Neural progenitor cell (in vitro differentiated cells): Measurements from ENCODE around the gene MMP21. TPM values are rescaled to one million over a fixed set of nuclear protein-coding genes. Genes with fewer than 3 reads are reported as not detected.

ENCODE experiments used
- DNase-seq: peaks from one replicate; pipeline ENCODE4 v3.0.0-alpha.2; 2016; ENCODE audit warnings: low spot score
- H2AFZ ChIP-seq: fragments of 200-600 bp; sonication (generic); replicated peaks from 2 replicates; pipeline ENCODE4 v1.6.1; 2016; ENCODE audit warnings: antibody characterized with exemption
- H3F3A ChIP-seq: fragments of 200-600 bp; sonication (generic); 2 replicates; pipeline ENCODE4 v1.6.1; 2016; ENCODE audit warnings: antibody characterized with exemption, low read depth
- H3K27ac ChIP-seq: fragments of 200-600 bp; sonication (generic); 2 replicates; pipeline ENCODE4 v1.5.1; 2016; ENCODE audit warnings: mild to moderate bottlenecking
- H3K27me3 ChIP-seq: fragments of 200-600 bp; sonication (generic); 2 replicates; pipeline ENCODE4 v1.6.1; 2016; ENCODE audit warnings: mild to moderate bottlenecking, moderate library complexity
- H3K36me3 ChIP-seq: fragments of 200-600 bp; sonication (generic); 2 replicates; pipeline ENCODE4 v1.5.1; 2016
- H3K4me1 ChIP-seq: fragments of 200-600 bp; sonication (generic); 2 replicates; pipeline ENCODE4 v1.6.1; 2016; ENCODE audit warnings: mixed run types
- H3K4me2 ChIP-seq: fragments of 200-600 bp; sonication (generic); 2 replicates; pipeline ENCODE4 v1.6.1; 2016
- H3K4me3 ChIP-seq: fragments of 200-600 bp; sonication (generic); 2 replicates; pipeline ENCODE4 v1.5.1; 2016
- H3K79me2 ChIP-seq: fragments of 200-600 bp; sonication (generic); 2 replicates; pipeline ENCODE4 v1.6.1; 2016; ENCODE audit warnings: low read depth
- H3K9ac ChIP-seq: fragments of 200-600 bp; sonication (generic); 2 replicates; pipeline ENCODE4 v1.6.1; 2016
- H3K9me3 ChIP-seq: fragments of 200-600 bp; sonication (generic); 2 replicates; pipeline ENCODE4 v1.5.1; 2016; ENCODE audit warnings: low read depth
- H4K20me1 ChIP-seq: fragments of 200-600 bp; sonication (generic); 2 replicates; pipeline ENCODE4 v1.6.1; 2016; ENCODE audit warnings: low read depth
- H3K27ac Mint-ChIP-seq: 3 replicates; pipeline ENCODE4 v1.8.0; 2021; ENCODE audit warnings: mixed read lengths
- H3K27me3 Mint-ChIP-seq: 2 replicates; pipeline ENCODE4 v1.8.0; 2022; ENCODE audit warnings: low read depth, mild to moderate bottlenecking, inconsistent platforms, moderate library complexity, mixed read lengths; ENCODE audit not compliant: insufficient read depth
- H3K36me3 Mint-ChIP-seq: 3 replicates; pipeline ENCODE4 v1.8.0; 2021; ENCODE audit warnings: mixed read lengths
- H3K4me1 Mint-ChIP-seq: 3 replicates; pipeline ENCODE4 v1.8.0; 2021; ENCODE audit warnings: mixed read lengths
- H3K4me3 Mint-ChIP-seq: 3 replicates; pipeline ENCODE4 v1.8.0; 2021; ENCODE audit warnings: mild to moderate bottlenecking, moderate library complexity, mixed read lengths
- H3K9me3 Mint-ChIP-seq: 3 replicates; pipeline ENCODE4 v1.8.0; 2020; ENCODE audit warnings: mixed read lengths
- EZH2 ChIP-seq: fragments of 200-600 bp; sonication (generic); IDR thresholded peaks from 2 replicates; pipeline ENCODE4 v1.6.1; 2017; ENCODE audit warnings: antibody characterized with exemption, mild to moderate bottlenecking, moderate library complexity
- EZH2phosphoT487 ChIP-seq: fragments of 200-600 bp; sonication (generic); IDR thresholded peaks from 2 replicates; pipeline ENCODE4 v1.6.1; 2017; ENCODE audit warnings: antibody characterized with exemption
- total RNA-seq: library from RNA; depleted of rRNA; stranded (reverse); fragments of >200 nt; gene quantifications from 2 replicates; pipeline ENCODE4 v1.2.3, GENCODE V29; 2015; ENCODE audit warnings: low replicate concordance
- TF ChIP-seq, protein P1 (sequence below): fragments of 200-600 bp; sonication (generic); IDR thresholded peaks from 2 replicates; pipeline ENCODE4 v1.5.1; 2017; ENCODE audit warnings: antibody characterized with exemption, mild to moderate bottlenecking

The MMP21 gene
- total RNA-seq, 1 donor from 2014 or later: not detected

DNA sequence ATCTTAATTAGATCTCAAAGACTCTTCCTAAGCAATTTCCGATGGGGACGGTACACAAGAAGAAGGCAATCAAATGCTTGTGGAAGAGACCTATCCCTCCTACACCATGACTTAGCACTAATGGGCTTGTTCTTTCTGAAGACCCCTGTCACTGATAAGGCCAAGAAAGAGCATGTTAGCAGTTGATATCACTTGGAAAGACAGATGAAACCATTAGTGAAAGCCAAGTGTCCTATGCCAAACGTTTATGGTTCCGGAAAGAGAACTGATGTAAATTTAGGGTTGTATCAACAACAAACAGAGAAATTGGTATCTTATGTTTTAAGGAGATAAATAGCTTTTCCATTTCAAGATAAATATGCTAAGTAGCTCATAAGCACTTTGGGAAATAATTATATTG is 40.9 kb upstream of the MMP21 start:
- Histone ChIP-seq H3K27ac (no peak overlapping the region), H3K4me3 (no peak overlapping the region), H3K4me2 (no peak overlapping the region), H3K9me3 (no peaks in the 10 kb centered on the region), H2AFZ (no peak overlapping the region), H3K4me1 (no peaks in the 10 kb centered on the region), H4K20me1 (no peaks in the 10 kb centered on the region), H3K79me2 (peaks cover 8% of the 10 kb centered on the region), H3K36me3 (no peaks in the 10 kb centered on the region), H3K27me3 (no peaks in the 10 kb centered on the region), H3K9ac (no peak overlapping the region), H3F3A (no peaks in the 10 kb centered on the region)
- H3K27ac Mint-ChIP-seq: no peak overlapping the region
- no peaks in the 10 kb centered on the region for H3K9me3 Mint-ChIP-seq
- H3K4me3 Mint-ChIP-seq: no peak overlapping the region
- peaks cover 5% of the 10 kb centered on the region for H3K36me3 Mint-ChIP-seq
- TF ChIP-seq, protein P1, sequence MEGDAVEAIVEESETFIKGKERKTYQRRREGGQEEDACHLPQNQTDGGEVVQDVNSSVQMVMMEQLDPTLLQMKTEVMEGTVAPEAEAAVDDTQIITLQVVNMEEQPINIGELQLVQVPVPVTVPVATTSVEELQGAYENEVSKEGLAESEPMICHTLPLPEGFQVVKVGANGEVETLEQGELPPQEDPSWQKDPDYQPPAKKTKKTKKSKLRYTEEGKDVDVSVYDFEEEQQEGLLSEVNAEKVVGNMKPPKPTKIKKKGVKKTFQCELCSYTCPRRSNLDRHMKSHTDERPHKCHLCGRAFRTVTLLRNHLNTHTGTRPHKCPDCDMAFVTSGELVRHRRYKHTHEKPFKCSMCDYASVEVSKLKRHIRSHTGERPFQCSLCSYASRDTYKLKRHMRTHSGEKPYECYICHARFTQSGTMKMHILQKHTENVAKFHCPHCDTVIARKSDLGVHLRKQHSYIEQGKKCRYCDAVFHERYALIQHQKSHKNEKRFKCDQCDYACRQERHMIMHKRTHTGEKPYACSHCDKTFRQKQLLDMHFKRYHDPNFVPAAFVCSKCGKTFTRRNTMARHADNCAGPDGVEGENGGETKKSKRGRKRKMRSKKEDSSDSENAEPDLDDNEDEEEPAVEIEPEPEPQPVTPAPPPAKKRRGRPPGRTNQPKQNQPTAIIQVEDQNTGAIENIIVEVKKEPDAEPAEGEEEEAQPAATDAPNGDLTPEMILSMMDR: no peak
- TF ChIP-seq EZH2phosphoT487 (no peak), EZH2 (no peak)
- DNase-seq: no peak
- peaks cover 2% of the 10 kb centered on the region for H3K4me1 Mint-ChIP-seq
- no peaks in the 10 kb centered on the region for H3K27me3 Mint-ChIP-seq

DNA sequence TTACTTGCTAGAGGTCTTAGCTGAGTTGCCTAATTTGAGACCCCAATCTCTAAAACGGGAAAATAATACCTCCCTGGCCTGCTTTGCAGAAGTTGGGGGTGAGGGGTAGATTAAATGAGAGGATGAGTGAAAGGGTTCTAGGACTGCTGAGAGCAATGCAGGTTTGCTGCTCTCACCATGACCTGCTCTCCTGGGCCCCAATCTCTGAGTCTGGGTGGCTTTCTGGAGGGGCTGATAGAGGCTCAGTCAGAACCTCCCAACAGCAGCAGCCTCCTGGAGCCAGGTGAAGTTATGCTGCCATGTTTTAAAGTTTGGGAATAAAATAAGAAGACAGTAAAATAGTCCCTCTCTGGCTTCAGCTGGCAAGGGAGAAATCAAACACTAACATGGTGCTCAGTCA is 40.1 kb upstream of the MMP21 start:
- H4K20me1 ChIP-seq: no peaks in the 10 kb centered on the region
- H3F3A ChIP-seq: no peaks in the 10 kb centered on the region
- H3K9ac ChIP-seq: no peak overlapping the region
- Mint-ChIP-seq H3K27me3 (no peaks in the 10 kb centered on the region), H3K4me1 (peaks cover 10% of the 10 kb centered on the region), H3K9me3 (no peaks in the 10 kb centered on the region), H3K36me3 (peaks cover 6% of the 10 kb centered on the region), H3K27ac (no peak overlapping the region), H3K4me3 (no peak overlapping the region)
- H3K4me3 ChIP-seq: no peak overlapping the region
- H3K27me3 ChIP-seq: no peaks in the 10 kb centered on the region
- no peaks in the 10 kb centered on the region for H3K36me3 ChIP-seq
- no peak for DNase-seq
- TF ChIP-seq, protein P1: no peak
- TF ChIP-seq EZH2phosphoT487: no peak
- TF ChIP-seq EZH2: no peak
- no peaks in the 10 kb centered on the region for H3K4me1 ChIP-seq
- H3K9me3 ChIP-seq: no peaks in the 10 kb centered on the region
- H3K4me2 ChIP-seq: no peak overlapping the region
- H3K27ac ChIP-seq: no peak overlapping the region
- peaks cover under 1% of the 10 kb centered on the region for H3K79me2 ChIP-seq
- no peak overlapping the region for H2AFZ ChIP-seq

DNA sequence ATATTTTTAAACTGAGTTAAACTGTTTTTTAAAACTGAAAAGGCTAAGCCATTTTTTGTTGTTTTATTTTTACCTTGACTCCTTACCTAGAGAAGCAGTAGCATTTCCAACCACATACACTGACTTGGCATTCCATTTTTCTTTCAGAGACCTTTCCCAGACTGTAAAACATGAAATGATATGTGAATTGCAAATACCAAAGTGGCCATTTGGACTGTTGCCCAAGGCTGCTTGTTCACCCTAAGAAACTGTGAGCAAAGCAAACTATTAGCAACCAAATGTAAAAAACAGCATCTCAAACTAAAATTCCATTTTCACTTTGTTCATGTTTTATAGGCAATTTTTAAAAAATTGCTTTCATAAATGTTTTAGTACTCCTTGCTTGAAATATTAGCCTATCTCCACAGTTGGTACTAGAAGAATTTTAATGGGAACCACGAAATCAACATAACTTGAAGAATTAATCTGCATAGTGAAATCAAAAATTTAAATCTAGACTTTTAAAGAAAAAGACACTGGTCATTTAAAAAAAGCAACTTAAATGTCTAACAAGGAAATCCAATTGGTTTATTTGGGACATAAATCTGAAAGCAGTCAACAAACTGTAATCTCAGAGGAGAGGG is 36.6 kb upstream of the MMP21 start:
- Histone ChIP-seq H3F3A (no peaks in the 10 kb centered on the region), H3K9ac (no peak overlapping the region), H2AFZ (no peak overlapping the region), H3K4me3 (no peak overlapping the region), H3K4me1 (no peaks in the 10 kb centered on the region), H3K4me2 (no peak overlapping the region), H3K36me3 (no peaks in the 10 kb centered on the region), H3K9me3 (no peaks in the 10 kb centered on the region), H3K27me3 (no peaks in the 10 kb centered on the region), H4K20me1 (no peaks in the 10 kb centered on the region), H3K27ac (no peak overlapping the region), H3K79me2 (no peaks in the 10 kb centered on the region)
- no peak for TF ChIP-seq EZH2
- TF ChIP-seq, protein P1: no peak
- TF ChIP-seq EZH2phosphoT487: no peak
- H3K4me3 Mint-ChIP-seq: no peak overlapping the region
- no peak overlapping the region for H3K27ac Mint-ChIP-seq
- no peaks in the 10 kb centered on the region for H3K9me3 Mint-ChIP-seq
- peaks cover 12% of the 10 kb centered on the region for H3K36me3 Mint-ChIP-seq
- no peaks in the 10 kb centered on the region for H3K27me3 Mint-ChIP-seq
- no peak for DNase-seq
- peaks cover 11% of the 10 kb centered on the region for H3K4me1 Mint-ChIP-seq
